ENCODE data around the gene CCDC27.
"Not testable (repeated sequence)": the region's sequence is repeated elsewhere in the genome, so short reads cannot be mapped to it uniquely, and the experiment has no call there.

The CCDC27 gene

GRCh38 chr1:3736708-3737107 lies 15.5 kb upstream of the CCDC27 start:
- DNase-seq (ENCODE audit: low read depth) = no peak

GRCh38 chr1:3738943-3739342 lies 13.3 kb upstream of the CCDC27 start:
- DNase-seq (ENCODE audit: low read depth) = no peak

GRCh38 chr1:3740042-3740441 lies 12.2 kb upstream of the CCDC27 start:
- no peak for DNase-seq (ENCODE audit: low read depth)

- DNase-seq (ENCODE audit: low read depth) = no peak
Observed at GRCh38 chr1:3740752-3741151, 11.5 kb upstream of the CCDC27 start.

- no peak for DNase-seq (ENCODE audit: low read depth)
Observed at GRCh38 chr1:3741566-3742438, 10.4 kb upstream of the CCDC27 start.

- no peak for DNase-seq (ENCODE audit: low read depth)
Observed at GRCh38 chr1:3742439-3743298, 9.6 kb upstream of the CCDC27 start.

- DNase-seq (ENCODE audit: low read depth) = no peak
Observed at GRCh38 chr1:3743421-3743820, 8.8 kb upstream of the CCDC27 start.

- no peak for DNase-seq (ENCODE audit: low read depth)
Observed at GRCh38 chr1:3743826-3744225, 8.4 kb upstream of the CCDC27 start.

- no peak for DNase-seq (ENCODE audit: low read depth)
Observed at GRCh38 chr1:3744646-3745045, 7.6 kb upstream of the CCDC27 start.

- no peak for DNase-seq (ENCODE audit: low read depth)
Observed at GRCh38 chr1:3745071-3745470, 7.2 kb upstream of the CCDC27 start.

- no peak for DNase-seq (ENCODE audit: low read depth)
Observed at GRCh38 chr1:3745590-3746381, 6.5 kb upstream of the CCDC27 start.

- DNase-seq (ENCODE audit: low read depth) = no peak
Observed at GRCh38 chr1:3746389-3746829, 5.8 kb upstream of the CCDC27 start.

GRCh38 chr1:3746830-3747521 lies 5.3 kb upstream of the CCDC27 start:
- DNase-seq (ENCODE audit: low read depth) = no peak

- DNase-seq (ENCODE audit: low read depth) = no peak
Observed at GRCh38 chr1:3747522-3747848, 4.8 kb upstream of the CCDC27 start.

- DNase-seq (ENCODE audit: low read depth) = no peak
Observed at GRCh38 chr1:3747903-3748302, 4.3 kb upstream of the CCDC27 start.

GRCh38 chr1:3748316-3748900 lies 3.8 kb upstream of the CCDC27 start:
- DNase-seq (ENCODE audit: low read depth) = not testable (repeated sequence)

GRCh38 chr1:3749512-3749911 lies 2.7 kb upstream of the CCDC27 start:
- DNase-seq (ENCODE audit: low read depth) = no peak

- no peak for DNase-seq (ENCODE audit: low read depth)
Observed at GRCh38 chr1:3750741-3751140, 1.5 kb upstream of the CCDC27 start.

GRCh38 chr1:3753656-3754454 lies 1.6 kb downstream of the CCDC27 start:
- DNase-seq (ENCODE audit: low read depth) = no peak

- no peak for DNase-seq (ENCODE audit: low read depth)
Observed at GRCh38 chr1:3756394-3756793, 4.1 kb downstream of the CCDC27 start.

- DNase-seq (ENCODE audit: low read depth) = no peak
Observed at GRCh38 chr1:3759164-3759563, 6.9 kb downstream of the CCDC27 start.
